Kidney (tissue), 14 donors: Measurements from ENCODE around the gene FLAD1. TPM values are rescaled to one million over a fixed set of nuclear protein-coding genes. Genes with fewer than 3 reads are reported as not detected.

Source experiments
- DNase-seq, 5 donors: peaks; one replicate each; pipeline ENCODE4 v3.0.0-alpha.2; 2013 to 2020
- FAIRE-seq: peaks from 2 replicates; lab custom pipeline; 2012; peaks lifted over from hg19 to GRCh38; lab: Jason Lieb, UNC
- H3K27ac ChIP-seq, 2 donors: one replicate each; pipeline ENCODE4 v1.7.0; 2013; ENCODE audit warnings: low read depth in 2 of 2, low read length in 2 of 2, inconsistent platforms in 1 of 2
- H3K27me3 ChIP-seq: one replicate; pipeline ENCODE4 v1.7.1; 2013; ENCODE audit warnings: low read length, inconsistent platforms; ENCODE audit not compliant: control insufficient read depth, insufficient read depth
- H3K36me3 ChIP-seq, 3 donors: one replicate each; pipeline versions ENCODE4 v1.7.0 to v1.7.1; 2013; ENCODE audit warnings: low read length in 3 of 3, control low read depth in 1 of 3, inconsistent platforms in 1 of 3; ENCODE audit not compliant: insufficient read depth in 3 of 3, control insufficient read depth in 2 of 3
- H3K4me1 ChIP-seq, 3 donors: one replicate each; pipeline versions ENCODE4 v1.7.0 to v1.7.1; 2013; ENCODE audit warnings: low read length in 3 of 3, inconsistent platforms in 1 of 3, low read depth in 1 of 3; ENCODE audit not compliant: control insufficient read depth in 2 of 3, insufficient read depth in 2 of 3
- H3K4me3 ChIP-seq, 3 donors: one replicate each; pipeline versions ENCODE4 v1.7.0 to v1.8.1; 2013; ENCODE audit warnings: low read length in 3 of 3, control low read depth in 1 of 3, inconsistent platforms in 1 of 3
- H3K9ac ChIP-seq, 3 donors: one replicate each; pipeline versions ENCODE4 v1.7.0 to v1.7.1; 2013; ENCODE audit warnings: low read length in 3 of 3, control low read depth in 1 of 3, inconsistent platforms in 1 of 3
- H3K9me3 ChIP-seq, 3 donors: one replicate each; pipeline versions ENCODE4 v1.7.0 to v1.7.1; 2013; ENCODE audit warnings: low read length in 3 of 3, control low read depth in 1 of 3, inconsistent platforms in 1 of 3; ENCODE audit not compliant: control insufficient read depth in 2 of 3, insufficient read depth in 1 of 3
- intact Hi-C: fragments of 100-400 bp; cut with DNase I; formaldehyde crosslinking; loops from one replicate; pipeline ENCODE4 v1.11.1; 2022
- polyA plus RNA-seq: library from polyadenylated mRNA; stranded (reverse); fragments of 350-450 nt; fragmentation: Illumina TruSeq; extraction: RNeasy Lipid Tissue Mini Kit (QIAGEN cat#74804); gene quantifications from one replicate; pipeline ENCODE4 v1.2.3, GENCODE V29; 2014; ENCODE audit warnings: low read depth, low replicate concordance; ENCODE audit not compliant: insufficient read depth
- total RNA-seq: library from RNA; stranded (reverse); fragmentation: NEBNext Ultra II Directional; extraction: Animal tissue kit (Norgen Biotek cat#: 25700); gene quantifications from one replicate; pipeline ENCODE4 v1.2.1, GENCODE V29; 2021
- TF ChIP-seq, protein P1 (sequence below): IDR thresholded peaks from 3 replicates; pipeline ENCODE4 v1.5.1; 2012; ENCODE audit warnings: mild to moderate bottlenecking, moderate library complexity, borderline replicate concordance; ENCODE audit not compliant: insufficient read depth; ENCODE audit errors: extremely low read depth
- donor health status: control.
- donor health status: control.
- donor health status: control.
- donor health status: control.
- donor health status: control.
- donor health status: DM: yes; HTN: yes; CAD: no.
- donor health status: Normal renal cell carcinoma (clear cell type).

FLAD1 gene
- total and polyA plus RNA-seq, 2 donors from 2014 or later: 34.1 to 37.9 TPM

DNA sequence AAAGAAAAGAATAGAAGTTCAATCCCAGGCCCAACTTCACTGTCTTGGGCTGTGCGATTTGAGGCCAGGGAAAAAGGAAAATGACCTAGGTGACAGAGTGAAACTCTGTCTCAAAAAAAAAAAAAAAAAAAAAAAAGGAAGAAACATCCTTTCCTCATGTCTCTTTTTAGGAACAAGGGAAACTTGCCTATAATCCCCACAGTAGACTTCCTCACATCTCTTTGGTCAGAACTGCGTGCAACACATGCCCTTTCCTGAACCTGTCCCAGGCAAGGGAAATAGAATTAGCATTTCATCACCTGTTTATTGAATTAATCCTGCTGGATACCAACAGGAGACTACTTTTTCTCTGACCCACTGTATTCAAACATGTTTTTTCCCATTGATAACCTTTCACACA lies 52.8 kb downstream of the FLAD1 start:
- H3K9ac ChIP-seq: no peak overlapping the region
- no peak for FAIRE-seq
- no peak for DNase-seq
- no peak overlapping the region for H3K4me3 ChIP-seq
- H3K27ac ChIP-seq: no peak overlapping the region
- intact Hi-C loops: no loop called here
- H3K4me1 ChIP-seq: no peaks in the 10 kb centered on the region
- no peaks in the 10 kb centered on the region for H3K36me3 ChIP-seq
- TF ChIP-seq, protein P1, sequence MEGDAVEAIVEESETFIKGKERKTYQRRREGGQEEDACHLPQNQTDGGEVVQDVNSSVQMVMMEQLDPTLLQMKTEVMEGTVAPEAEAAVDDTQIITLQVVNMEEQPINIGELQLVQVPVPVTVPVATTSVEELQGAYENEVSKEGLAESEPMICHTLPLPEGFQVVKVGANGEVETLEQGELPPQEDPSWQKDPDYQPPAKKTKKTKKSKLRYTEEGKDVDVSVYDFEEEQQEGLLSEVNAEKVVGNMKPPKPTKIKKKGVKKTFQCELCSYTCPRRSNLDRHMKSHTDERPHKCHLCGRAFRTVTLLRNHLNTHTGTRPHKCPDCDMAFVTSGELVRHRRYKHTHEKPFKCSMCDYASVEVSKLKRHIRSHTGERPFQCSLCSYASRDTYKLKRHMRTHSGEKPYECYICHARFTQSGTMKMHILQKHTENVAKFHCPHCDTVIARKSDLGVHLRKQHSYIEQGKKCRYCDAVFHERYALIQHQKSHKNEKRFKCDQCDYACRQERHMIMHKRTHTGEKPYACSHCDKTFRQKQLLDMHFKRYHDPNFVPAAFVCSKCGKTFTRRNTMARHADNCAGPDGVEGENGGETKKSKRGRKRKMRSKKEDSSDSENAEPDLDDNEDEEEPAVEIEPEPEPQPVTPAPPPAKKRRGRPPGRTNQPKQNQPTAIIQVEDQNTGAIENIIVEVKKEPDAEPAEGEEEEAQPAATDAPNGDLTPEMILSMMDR: no peak
- no peaks in the 10 kb centered on the region for H3K9me3 ChIP-seq
- no peaks in the 10 kb centered on the region for H3K27me3 ChIP-seq

DNA sequence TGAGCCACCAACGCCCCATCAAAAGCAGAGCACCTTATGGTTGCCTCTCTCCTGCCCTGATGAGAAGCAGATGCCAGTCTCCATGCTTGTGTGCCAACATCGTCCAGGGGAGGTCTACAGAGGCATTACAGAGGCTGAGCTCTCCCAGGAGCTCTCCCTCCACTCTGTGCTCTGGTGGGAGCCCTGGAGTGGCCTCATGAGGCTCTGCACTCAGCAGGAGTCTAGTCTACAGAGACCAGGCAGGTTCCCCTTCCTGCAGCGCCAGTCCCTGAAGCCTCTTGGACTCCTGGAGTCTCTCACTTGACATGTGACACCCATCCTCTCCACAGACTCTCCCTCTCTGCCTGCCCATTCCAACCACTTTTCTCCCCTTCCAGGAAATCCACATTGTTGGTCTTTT lies 53.9 kb downstream of the FLAD1 start:
- no peak overlapping the region for H3K9ac ChIP-seq
- H3K4me3 ChIP-seq: no peak overlapping the region
- no peaks in the 10 kb centered on the region for H3K27me3 ChIP-seq
- H3K36me3 ChIP-seq: no peaks in the 10 kb centered on the region
- H3K9me3 ChIP-seq: no peaks in the 10 kb centered on the region
- no peak overlapping the region for H3K27ac ChIP-seq
- TF ChIP-seq, protein P1: no peak
- FAIRE-seq (no peak), DNase-seq (peak in 1 of 5 donors; percentile 21)
- no peaks in the 10 kb centered on the region for H3K4me1 ChIP-seq
- intact Hi-C loops: no loop called here

DNA sequence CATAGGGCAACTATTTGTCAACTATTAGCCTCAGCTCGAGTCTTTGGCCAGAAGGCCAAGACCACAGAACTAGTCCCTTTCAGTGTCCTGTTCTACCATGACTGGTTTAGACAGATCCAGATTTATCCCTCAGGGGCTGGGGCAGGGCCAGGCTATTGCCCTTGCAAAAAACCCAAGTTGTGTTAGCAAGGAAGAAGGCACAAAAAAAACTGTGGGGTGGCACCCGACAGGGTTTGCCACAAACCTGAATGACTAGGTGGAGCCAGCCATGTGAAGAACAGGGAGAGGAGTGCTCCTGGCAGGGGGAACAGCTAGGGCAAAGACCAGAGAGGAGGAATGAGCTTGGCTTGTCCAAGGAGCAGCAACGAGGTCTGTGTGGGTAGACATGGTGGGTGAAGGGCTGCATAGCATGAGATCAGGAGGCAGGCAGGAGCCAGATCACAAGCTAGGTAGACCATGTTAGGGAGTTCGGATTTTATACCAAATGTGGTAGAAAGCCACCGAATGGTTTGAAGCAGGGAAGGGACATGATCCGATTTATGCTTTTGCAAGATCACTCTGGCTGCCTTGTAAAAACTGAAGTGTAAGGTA lies 54.8 kb downstream of the FLAD1 start:
- TF ChIP-seq, protein P1: no peak
- DNase-seq (peak in 1 of 5 donors; percentile 31), FAIRE-seq (no peak)
- H3K9ac ChIP-seq: no peak overlapping the region
- no peak overlapping the region for H3K4me3 ChIP-seq
- no peak overlapping the region for H3K27ac ChIP-seq
- H3K9me3 ChIP-seq: no peaks in the 10 kb centered on the region
- no peaks in the 10 kb centered on the region for H3K27me3 ChIP-seq
- intact Hi-C loops: no loop called here
- no peaks in the 10 kb centered on the region for H3K4me1 ChIP-seq
- H3K36me3 ChIP-seq: no peaks in the 10 kb centered on the region
